Ectodermal cell (in vitro differentiated cells): ENCODE results near the gene LRTM2.

Source experiments
- H3K27ac ChIP-seq: 2 replicates; pipeline ENCODE4 v1.7.0; 2013; ENCODE audit warnings: mild to moderate bottlenecking, low read depth, low read length; ENCODE audit not compliant: insufficient read depth, poor library complexity, severe bottlenecking
- H3K27me3 ChIP-seq: 2 replicates; pipeline ENCODE4 v1.7.0; 2013; ENCODE audit warnings: mild to moderate bottlenecking, low read length; ENCODE audit not compliant: insufficient read depth, control insufficient read depth, poor library complexity, severe bottlenecking
- H3K36me3 ChIP-seq: one replicate; pipeline ENCODE4 v1.7.0; 2013; ENCODE audit warnings: low read length; ENCODE audit not compliant: control insufficient read depth, insufficient read depth
- H3K4me1 ChIP-seq: one replicate; pipeline ENCODE4 v1.7.0; 2013; ENCODE audit warnings: low read length; ENCODE audit not compliant: control insufficient read depth, insufficient read depth
- H3K4me3 ChIP-seq: 2 replicates; pipeline ENCODE4 v1.7.0; 2013; ENCODE audit warnings: low read depth, low read length, control low read depth; ENCODE audit not compliant: insufficient read depth
- H3K9me3 ChIP-seq: 2 replicates; pipeline ENCODE4 v1.7.0; 2013; ENCODE audit warnings: mild to moderate bottlenecking, low read length, moderate library complexity; ENCODE audit not compliant: control insufficient read depth
- WGBS, 2 experiments: methylation state at CpG; one replicate each; pipeline ENCODE4 v1.1.7; 2013; ENCODE audit warnings: missing lambda C conversion rate in 2 of 2; 5-methylcytosine and 5-hydroxymethylcytosine counted together

The LRTM2 gene

GRCh38 chr12:1869145-1869544 lies 48.8 kb downstream of the LRTM2 start:
- no peaks in the 10 kb centered on the region for H3K4me1 ChIP-seq
- H3K27ac ChIP-seq, result no peak overlapping the region
- H3K9me3 ChIP-seq, result no peaks in the 10 kb centered on the region
- WGBS, 2 experiments, result 94 to 97% methylated on average over 9 to 10 of the region's 10 CpGs
- no peak overlapping the region for H3K4me3 ChIP-seq
- H3K36me3 ChIP-seq, result no peaks in the 10 kb centered on the region
- no peaks in the 10 kb centered on the region for H3K27me3 ChIP-seq

DNA sequence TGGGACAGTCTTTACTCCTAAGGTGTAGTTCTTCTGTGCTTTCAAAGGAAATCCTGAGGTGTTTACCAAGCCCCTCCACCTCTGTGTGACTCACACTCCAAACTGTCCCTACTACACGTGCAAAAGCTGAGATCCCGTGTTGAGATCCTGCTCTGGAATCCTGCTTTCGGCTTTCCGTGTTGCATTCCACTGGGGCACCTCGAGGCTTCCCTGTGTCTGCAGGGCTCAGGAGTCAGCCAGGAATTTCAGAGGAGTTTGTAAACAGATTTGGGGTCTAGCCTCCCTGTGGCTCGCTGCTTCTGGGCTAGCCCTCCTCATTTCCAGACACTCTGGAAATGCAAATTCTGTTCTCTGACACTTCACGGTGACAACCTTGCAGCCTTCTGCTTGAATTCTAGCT lies 49.7 kb downstream of the LRTM2 start:
- H3K9me3 ChIP-seq, result no peaks in the 10 kb centered on the region
- no peak overlapping the region for H3K27ac ChIP-seq
- 72 to 75% methylated on average over 7 of the region's 7 CpGs for WGBS, 2 experiments
- H3K27me3 ChIP-seq, result no peaks in the 10 kb centered on the region
- H3K4me1 ChIP-seq, result no peaks in the 10 kb centered on the region
- H3K36me3 ChIP-seq, result no peaks in the 10 kb centered on the region
- H3K4me3 ChIP-seq, result no peak overlapping the region

DNA sequence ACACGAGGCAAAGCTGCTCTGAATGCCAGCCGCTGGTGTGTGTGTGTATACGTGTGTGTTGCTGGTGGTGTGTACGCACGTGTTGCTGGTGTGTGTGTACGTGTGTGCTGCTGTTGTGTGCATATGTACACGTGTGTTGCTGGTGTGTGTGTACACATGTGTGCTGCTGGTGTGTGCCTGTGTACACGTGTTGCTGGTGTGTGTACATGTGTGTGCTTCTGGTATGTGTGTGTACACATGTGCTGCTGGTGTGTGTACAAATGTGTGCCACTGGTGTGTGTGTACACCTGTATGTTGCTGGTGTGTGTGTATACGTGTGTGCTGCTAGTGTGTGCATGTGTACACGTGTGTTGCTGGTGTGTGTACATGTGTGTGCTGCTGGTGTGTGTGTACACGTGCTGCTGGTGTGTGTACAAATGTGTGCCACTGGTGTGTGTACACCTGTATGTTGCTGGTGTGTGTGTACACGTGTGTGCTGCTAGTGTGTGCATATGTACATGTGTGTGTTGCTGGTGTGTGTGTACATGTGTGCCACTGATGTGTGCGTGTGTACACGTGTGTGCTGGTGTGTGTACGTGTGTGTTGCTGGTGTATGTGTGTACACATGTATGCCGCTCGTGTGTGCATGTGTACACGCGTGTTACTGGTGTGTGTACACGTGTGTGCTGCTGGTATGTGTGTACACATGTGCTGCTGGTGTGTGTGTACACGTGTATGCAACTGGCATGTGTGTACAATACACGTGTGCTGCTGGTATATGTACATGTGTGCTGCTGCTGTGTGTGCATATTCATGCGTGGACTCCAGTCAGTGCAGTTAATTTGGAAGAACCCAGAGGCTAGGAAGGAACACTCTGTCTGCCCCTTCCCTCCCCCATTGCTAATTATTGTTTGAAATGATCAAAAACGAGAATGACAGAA lies 50.9 kb downstream of the LRTM2 start:
- Histone ChIP-seq H3K36me3 (no peaks in the 10 kb centered on the region), H3K27me3 (no peaks in the 10 kb centered on the region), H3K4me3 (no peak overlapping the region), H3K9me3 (no peaks in the 10 kb centered on the region), H3K27ac (no peak overlapping the region), H3K4me1 (no peaks in the 10 kb centered on the region)
- WGBS, 2 experiments, result 93 to 94% methylated on average over 24 of the region's 24 CpGs

- Histone ChIP-seq H3K36me3 (no peaks in the 10 kb centered on the region), H3K9me3 (no peaks in the 10 kb centered on the region), H3K4me1 (no peaks in the 10 kb centered on the region), H3K4me3 (no peak overlapping the region), H3K27me3 (no peaks in the 10 kb centered on the region), H3K27ac (no peak overlapping the region)
- WGBS, 2 experiments, result 94 to 95% methylated on average over 6 of the region's 6 CpGs
Observed at GRCh38 chr12:1872001-1872400, 51.6 kb downstream of the LRTM2 start.

- Histone ChIP-seq H3K9me3 (no peaks in the 10 kb centered on the region), H3K27me3 (no peaks in the 10 kb centered on the region), H3K4me3 (no peak overlapping the region), H3K4me1 (no peaks in the 10 kb centered on the region), H3K36me3 (no peaks in the 10 kb centered on the region), H3K27ac (no peak overlapping the region)
- WGBS, 2 experiments, result 90% methylated on average over 7 of the region's 7 CpGs
Observed at GRCh38 chr12:1872448-1872847, 52.1 kb downstream of the LRTM2 start.

DNA sequence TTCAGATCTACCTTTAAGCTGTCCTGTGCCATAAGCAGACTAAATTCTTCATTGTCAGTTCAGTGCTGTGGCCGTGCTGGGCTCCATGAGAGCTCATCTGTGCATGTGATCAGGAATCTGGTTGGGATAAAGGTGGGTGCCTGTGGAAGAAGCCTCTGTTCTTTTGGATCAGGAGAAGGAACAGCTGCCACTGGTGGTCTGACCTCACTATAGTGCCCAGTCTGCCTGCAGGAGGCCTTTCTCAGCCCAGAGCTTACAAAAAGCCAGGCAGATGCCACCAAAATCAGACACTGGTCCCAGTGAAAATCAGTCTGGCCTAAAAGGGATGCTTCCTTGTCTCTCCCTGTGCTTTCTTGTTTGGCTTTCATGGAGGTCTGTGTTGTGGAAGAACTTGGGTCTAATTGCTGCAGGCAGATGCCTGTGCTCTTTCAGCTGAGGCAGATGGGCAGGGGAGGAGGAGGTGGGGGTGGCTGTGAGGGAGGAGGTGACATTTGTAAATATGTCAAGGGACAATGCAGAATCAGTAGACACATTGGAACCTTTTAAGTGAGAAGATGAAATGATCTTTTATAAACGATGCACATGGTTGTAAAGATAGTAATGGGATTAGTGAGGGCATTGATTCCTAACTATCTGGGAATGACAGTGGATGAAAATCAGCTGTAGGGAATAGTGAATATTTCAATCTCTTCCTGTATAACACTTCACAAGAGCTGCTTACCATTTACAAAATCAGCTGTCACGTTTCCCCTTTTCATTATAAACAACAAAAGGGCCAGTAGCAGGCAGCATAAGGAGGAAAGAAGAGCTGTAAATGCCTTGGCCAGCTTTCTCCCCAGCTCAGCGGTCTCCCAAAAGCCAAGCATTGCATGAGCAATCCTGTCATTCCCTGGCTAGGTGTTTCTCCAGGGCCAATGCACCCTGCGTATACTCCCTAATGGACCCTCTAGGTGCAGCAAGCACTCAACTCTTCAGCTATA lies 53.5 kb downstream of the LRTM2 start:
- Histone ChIP-seq H3K9me3 (no peaks in the 10 kb centered on the region), H3K27me3 (no peaks in the 10 kb centered on the region), H3K27ac (no peak overlapping the region), H3K4me1 (no peaks in the 10 kb centered on the region), H3K4me3 (no peak overlapping the region), H3K36me3 (no peaks in the 10 kb centered on the region)
- 89 to 90% methylated on average over 5 of the region's 5 CpGs for WGBS, 2 experiments

DNA sequence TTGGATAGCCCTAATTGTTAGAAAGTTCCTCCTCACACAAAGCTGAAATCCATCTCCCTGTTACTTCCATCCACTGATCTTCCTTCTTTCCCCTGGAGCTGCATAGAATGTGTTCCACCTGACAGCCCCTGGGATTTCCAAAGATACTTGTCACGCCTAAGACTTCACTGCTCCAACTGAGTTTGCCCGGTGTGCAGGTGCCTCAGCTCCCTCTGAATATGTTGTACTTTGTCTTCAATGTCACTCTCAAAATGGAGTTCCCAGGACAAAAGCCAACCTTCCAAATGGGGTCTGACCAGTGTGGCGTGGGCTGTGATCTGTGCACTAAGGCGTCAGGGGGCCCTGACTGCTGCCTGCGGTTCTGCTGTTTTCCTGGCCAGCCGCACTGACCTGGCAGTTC lies 55.2 kb downstream of the LRTM2 start:
- Histone ChIP-seq H3K27me3 (no peaks in the 10 kb centered on the region), H3K9me3 (no peaks in the 10 kb centered on the region), H3K4me3 (no peak overlapping the region), H3K4me1 (no peaks in the 10 kb centered on the region), H3K27ac (no peak overlapping the region), H3K36me3 (no peaks in the 10 kb centered on the region)
- 89 to 93% methylated on average over 6 of the region's 6 CpGs for WGBS, 2 experiments

DNA sequence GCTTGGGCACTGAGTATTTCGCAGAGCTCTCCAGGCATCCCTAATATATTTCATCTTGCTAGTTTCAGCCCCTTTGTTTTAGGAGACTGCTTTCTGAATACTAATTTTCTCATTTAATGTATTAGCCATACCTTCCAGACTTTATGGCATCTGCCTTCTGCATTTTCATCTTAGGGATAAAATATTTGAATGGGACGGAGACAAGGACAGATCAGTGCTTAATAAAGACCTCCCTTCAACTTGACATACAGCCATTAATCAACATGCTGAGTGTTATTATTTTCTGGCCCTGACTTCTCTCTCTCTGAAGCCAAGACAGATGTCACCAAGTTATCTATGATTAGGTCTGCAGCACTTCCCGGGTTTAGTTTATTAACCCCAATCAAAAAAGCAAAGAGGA lies 55.7 kb downstream of the LRTM2 start:
- Histone ChIP-seq H3K36me3 (no peaks in the 10 kb centered on the region), H3K4me3 (no peak overlapping the region), H3K9me3 (no peaks in the 10 kb centered on the region), H3K4me1 (no peaks in the 10 kb centered on the region), H3K27me3 (no peaks in the 10 kb centered on the region), H3K27ac (no peak overlapping the region)
- WGBS, 2 experiments, result 97 to 98% methylated on average over 3 of the region's 3 CpGs

GRCh38 chr12:1877169-1877878 lies 57.0 kb downstream of the LRTM2 start:
- Histone ChIP-seq H3K4me1 (no peaks in the 10 kb centered on the region), H3K4me3 (no peak overlapping the region), H3K27ac (no peak overlapping the region), H3K9me3 (no peaks in the 10 kb centered on the region), H3K27me3 (no peaks in the 10 kb centered on the region), H3K36me3 (no peaks in the 10 kb centered on the region)
- WGBS, 2 experiments, result 92 to 96% methylated on average over 8 of the region's 8 CpGs
